ENCODE results near the gene ANXA4. TPM values are rescaled to one million over a fixed set of nuclear protein-coding genes. Genes with fewer than 3 reads are reported as not detected.
A peak's percentile ranks its signal among the peaks of the same experiment; 100 is the strongest.

The ANXA4 gene
- total and polyA plus RNA-seq, 2 of the 13 experiments (the other 11 are each of a cell fraction or from before 2014, with no cell fraction given), result 155 to 168 TPM

DNA sequence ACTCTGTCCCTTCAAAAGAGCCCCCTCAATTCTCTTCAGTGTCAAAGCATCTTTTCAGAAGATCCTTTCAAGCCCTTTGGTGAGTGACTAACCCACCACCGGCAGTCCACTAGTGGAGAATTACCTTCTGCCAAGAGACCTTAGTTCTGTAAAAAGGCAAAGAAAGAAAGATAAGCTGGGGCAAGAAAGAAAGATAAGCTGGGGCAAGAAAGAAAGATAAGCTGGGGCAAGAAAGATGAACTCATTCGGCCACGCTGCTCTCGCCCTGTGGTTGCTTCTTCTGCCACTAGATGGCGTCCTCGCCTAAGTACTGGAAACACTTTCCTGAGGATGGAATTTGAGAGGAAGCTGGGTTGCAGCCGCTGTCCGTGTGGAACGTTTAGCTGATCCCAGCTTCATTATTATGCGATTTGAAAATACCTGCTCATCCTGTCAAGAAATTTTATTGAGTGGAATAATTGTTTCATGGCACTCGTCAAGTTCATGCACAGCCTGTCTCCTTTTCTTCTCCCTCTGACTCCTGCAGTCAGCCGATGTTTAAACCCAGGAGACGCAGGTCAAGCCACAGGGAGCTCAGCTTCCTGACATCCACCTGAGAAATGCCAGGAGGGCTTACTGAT, 17.3 kb upstream of the ANXA4 start (continued):
- TF ChIP-seq, protein P1, sequence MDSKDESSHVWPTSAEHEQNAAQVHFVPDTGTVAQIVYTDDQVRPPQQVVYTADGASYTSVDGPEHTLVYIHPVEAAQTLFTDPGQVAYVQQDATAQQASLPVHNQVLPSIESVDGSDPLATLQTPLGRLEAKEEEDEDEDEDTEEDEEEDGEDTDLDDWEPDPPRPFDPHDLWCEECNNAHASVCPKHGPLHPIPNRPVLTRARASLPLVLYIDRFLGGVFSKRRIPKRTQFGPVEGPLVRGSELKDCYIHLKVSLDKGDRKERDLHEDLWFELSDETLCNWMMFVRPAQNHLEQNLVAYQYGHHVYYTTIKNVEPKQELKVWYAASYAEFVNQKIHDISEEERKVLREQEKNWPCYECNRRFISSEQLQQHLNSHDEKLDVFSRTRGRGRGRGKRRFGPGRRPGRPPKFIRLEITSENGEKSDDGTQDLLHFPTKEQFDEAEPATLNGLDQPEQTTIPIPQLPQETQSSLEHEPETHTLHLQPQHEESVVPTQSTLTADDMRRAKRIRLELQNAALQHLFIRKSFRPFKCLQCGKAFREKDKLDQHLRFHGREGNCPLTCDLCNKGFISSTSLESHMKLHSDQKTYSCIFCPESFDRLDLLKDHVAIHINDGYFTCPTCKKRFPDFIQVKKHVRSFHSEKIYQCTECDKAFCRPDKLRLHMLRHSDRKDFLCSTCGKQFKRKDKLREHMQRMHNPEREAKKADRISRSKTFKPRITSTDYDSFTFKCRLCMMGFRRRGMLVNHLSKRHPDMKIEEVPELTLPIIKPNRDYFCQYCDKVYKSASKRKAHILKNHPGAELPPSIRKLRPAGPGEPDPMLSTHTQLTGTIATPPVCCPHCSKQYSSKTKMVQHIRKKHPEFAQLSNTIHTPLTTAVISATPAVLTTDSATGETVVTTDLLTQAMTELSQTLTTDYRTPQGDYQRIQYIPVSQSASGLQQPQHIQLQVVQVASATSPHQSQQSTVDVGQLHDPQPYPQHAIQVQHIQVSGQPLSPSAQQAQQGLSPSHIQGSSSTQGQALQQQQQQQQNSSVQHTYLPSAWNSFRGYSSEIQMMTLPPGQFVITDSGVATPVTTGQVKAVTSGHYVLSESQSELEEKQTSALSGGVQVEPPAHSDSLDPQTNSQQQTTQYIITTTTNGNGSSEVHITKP (CRISPR knock-in tag; IDR thresholded peaks at IDR 0.05; ENCODE audit: low read depth), result 0 out of 2 replicates have a peak, but pooled peaks have one; percentile 39
- TF ChIP-seq REL (CRISPR knock-in tag; conservative IDR thresholded peaks at IDR 0.05) (no peak), CCDC6 (CRISPR knock-in tag; IDR thresholded peaks at IDR 0.05) (peak; percentile 61; the same call in 1 of the 2 replicates), ZNF558 (CRISPR knock-in tag; IDR thresholded peaks at IDR 0.05; ENCODE audit: borderline replicate concordance) (no peak), MLXIP (CRISPR knock-in tag; IDR thresholded peaks at IDR 0.05; ENCODE audit: borderline replicate concordance) (no peak), MAF1 (CRISPR knock-in tag; IDR thresholded peaks at IDR 0.05; ENCODE audit: borderline replicate concordance) (no peak), TRIM24 (CRISPR knock-in tag; IDR thresholded peaks at IDR 0.05) (no peak), ZNF597 (CRISPR knock-in tag; IDR thresholded peaks at IDR 0.05) (no peak), ZNF280D (CRISPR knock-in tag; IDR thresholded peaks at IDR 0.05) (0 out of 2 replicates have a peak, but pooled peaks have one; percentile 27), ZNF724P (CRISPR knock-in tag; IDR thresholded peaks at IDR 0.05; ENCODE audit: borderline replicate concordance) (peak; percentile 55; the same call in 1 of the 2 replicates), SCMH1 (CRISPR knock-in tag; IDR thresholded peaks at IDR 0.05; ENCODE audit: borderline replicate concordance) (no peak), HNRNPL (IDR thresholded peaks at IDR 0.05; ENCODE audit: low read depth, low read length) (no peak)
- TF ChIP-seq, protein P2, sequence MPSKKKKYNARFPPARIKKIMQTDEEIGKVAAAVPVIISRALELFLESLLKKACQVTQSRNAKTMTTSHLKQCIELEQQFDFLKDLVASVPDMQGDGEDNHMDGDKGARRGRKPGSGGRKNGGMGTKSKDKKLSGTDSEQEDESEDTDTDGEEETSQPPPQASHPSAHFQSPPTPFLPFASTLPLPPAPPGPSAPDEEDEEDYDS (CRISPR knock-in tag; IDR thresholded peaks at IDR 0.05), result no peak

All from HepG2 (cell line).